HL-60 (cell line): Measurements from ENCODE around the gene CDH6.

Experiments
- CTCF ChIP-seq: IDR thresholded peaks from one replicate; pipeline ENCODE4 v1.5.1; 2011; ENCODE audit warnings: low read length, control low read depth, inconsistent platforms; ENCODE audit not compliant: insufficient read depth
- GABPA ChIP-seq: IDR thresholded peaks from 2 replicates; pipeline ENCODE4 v1.6.1; 2012; ENCODE audit warnings: low read depth
- POLR2AphosphoS5 ChIP-seq: IDR thresholded peaks from 2 replicates; pipeline ENCODE4 v1.6.1; 2012; ENCODE audit warnings: low read depth
- REST ChIP-seq: IDR thresholded peaks from 2 replicates; pipeline ENCODE4 v1.6.1; 2012; ENCODE audit warnings: low read depth; ENCODE audit not compliant: insufficient replicate concordance

- TF ChIP-seq CTCF (no peak), POLR2AphosphoS5 (no peak), REST (no peak), GABPA (no peak)
Observed at GRCh38 chr5:31250201-31250600, 56.7 kb downstream of the CDH6 start.
